Stimulated activated CD8-positive, alpha-beta memory T cell treated with anti-CD3 and anti-CD28 coated beads, Interleukin-12 subunit alpha, Interleukin-12 subunit beta, amount 100 ng/mL, for 24 hours (primary cell): ENCODE data around the gene OTP.
"Not testable (repeated sequence)": the region's sequence is repeated elsewhere in the genome, so short reads cannot be mapped to it uniquely, and the experiment has no call there.

ENCODE experiments used
- DNase-seq: peaks from one replicate; pipeline ENCODE4 v3.0.0-alpha.2; 2020; ENCODE audit errors: extremely low read depth

OTP gene

GRCh38 chr5:77608927-77609326 is 29.6 kb downstream of the OTP start:
- not testable (repeated sequence) for DNase-seq

GRCh38 chr5:77607324-77607723 is 31.2 kb downstream of the OTP start:
- no peak for DNase-seq

- DNase-seq = no peak
These were observed 32.2 kb downstream of the OTP start for GRCh38 chr5:77606279-77606678.

GRCh38 chr5:77599679-77600078 is 38.8 kb downstream of the OTP start:
- DNase-seq = no peak

- no peak for DNase-seq
These were observed 48.2 kb downstream of the OTP start for GRCh38 chr5:77590347-77590746.

GRCh38 chr5:77588175-77588574 is 50.3 kb downstream of the OTP start:
- DNase-seq = no peak

- no peak for DNase-seq
These were observed 52.4 kb downstream of the OTP start for GRCh38 chr5:77586101-77586500.

- not testable (repeated sequence) for DNase-seq
These were observed 56.4 kb downstream of the OTP start for GRCh38 chr5:77582143-77582542.
